GM12872 (cell line): ENCODE results near the gene RNF220.

Experiments
- CTCF ChIP-seq: IDR thresholded peaks from 3 replicates; pipeline ENCODE4 v1.5.1; 2011; ENCODE audit warnings: low read depth, mild to moderate bottlenecking, low read length, moderate library complexity; ENCODE audit not compliant: insufficient read depth

Gene RNF220

GRCh38 chr1:44672254-44672955 lies 267.4 kb downstream of the RNF220 start:
- TF ChIP-seq CTCF, result no peak

DNA sequence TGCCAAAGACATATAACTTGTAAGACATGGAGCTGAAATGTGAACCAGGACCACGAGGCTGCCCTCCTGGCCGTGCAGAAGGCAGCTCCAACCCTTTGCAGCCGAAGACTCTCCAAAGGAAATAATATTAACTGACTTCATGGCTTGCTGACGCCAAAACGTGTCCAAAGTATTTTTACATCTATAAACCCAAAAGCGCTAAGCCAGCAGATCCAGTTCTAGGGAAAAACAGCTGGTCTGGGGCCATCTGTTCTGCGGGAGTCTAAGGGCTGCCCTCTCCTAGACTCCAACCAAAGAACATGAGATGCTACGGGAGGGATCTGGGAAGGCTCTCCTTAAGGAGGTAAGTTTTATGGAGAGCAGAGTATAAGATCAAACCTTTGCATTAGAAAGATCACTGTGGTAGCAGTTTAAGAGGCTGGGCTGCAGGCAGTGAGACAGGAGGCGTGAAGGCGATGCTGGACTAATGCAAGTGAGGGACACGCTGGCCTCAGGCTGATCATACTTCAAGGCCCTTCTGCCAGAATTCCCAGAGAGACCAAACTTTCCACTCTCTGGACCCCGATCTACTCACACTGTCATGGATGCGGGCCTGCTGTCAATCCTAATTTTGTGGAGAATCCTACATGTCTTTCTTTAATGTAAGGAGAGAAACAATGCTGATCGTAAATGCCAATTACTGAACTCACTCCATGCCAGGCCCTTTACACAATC lies 268.1 kb downstream of the RNF220 start:
- no peak for TF ChIP-seq CTCF

DNA sequence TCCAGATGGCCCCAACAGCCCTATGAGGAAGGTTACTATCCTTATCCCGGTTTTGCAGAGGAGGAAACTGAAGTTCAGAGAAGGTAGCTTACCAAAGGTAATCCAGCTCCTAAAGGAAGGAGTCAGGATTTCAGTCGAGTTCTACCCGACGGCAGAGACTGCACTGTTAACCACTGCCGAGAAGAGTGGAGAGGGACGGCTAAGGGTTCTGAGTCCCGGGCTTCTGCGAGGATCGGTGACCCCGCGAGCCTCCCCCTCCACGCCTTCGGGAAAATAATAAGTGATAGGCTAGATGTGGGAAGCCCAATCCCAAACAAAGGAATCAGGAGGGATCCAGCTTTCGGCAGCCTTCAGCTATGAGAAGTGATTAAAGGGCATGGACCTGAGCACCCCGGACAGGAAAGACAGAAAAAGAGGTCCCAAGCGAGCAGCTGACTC lies 268.6 kb downstream of the RNF220 start:
- TF ChIP-seq CTCF, result no peak

DNA sequence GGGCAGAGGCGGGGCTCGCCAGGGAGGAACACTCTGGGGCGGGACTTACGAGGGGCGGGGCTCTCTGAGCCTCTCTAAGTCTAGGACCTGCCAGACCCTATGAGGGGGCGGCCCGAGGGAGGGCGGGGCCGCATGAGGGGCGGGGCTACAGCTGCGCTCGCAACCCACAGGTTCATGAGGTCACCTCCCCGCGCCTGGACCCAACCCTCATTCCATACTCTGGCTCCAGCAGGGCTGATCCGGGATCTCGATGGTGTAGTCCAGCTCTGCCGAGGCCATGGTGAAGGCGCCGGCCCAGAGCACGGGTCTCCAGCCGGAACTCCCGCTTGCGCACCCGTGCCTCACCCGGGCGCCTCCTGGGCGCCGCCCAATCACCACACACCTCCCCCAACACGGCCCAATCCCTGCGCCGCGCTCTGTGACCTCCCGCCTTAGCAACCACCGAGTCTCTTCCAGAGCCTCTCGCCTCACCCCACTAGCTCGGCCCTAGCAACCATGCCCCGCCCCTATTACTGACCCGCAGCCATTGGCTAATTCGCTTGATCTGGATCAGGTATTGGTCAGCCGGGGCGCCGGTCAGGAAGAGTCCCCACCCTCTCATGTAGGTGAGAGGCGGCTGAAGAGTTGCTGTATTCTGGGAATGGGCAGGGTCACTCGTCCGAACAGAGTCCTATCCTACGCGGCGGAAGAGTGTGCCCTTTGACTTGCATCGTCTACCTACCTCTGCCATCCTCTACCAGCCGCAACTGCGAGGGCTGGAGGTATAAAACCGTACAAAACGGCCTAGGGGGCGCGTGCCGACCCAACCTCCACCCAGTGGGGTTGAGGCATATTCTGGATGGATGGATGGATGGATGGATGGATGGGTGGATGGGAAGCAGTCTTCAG lies 269.3 kb downstream of the RNF220 start, which contains the start of the genes ARMH1 and TMEM53:
ARMH1 (plus strand) TSS at position 602 of the 888 bp plus-strand sequence. CDS start 14,984 bp downstream, outside the sequence.
TMEM53 (minus strand) TSS at position 369 of the 888 bp plus-strand sequence; CDS start at position 279, 90 bp downstream.
- 0 out of 3 replicates have a peak, but pooled peaks have one; percentile 15 for TF ChIP-seq CTCF

DNA sequence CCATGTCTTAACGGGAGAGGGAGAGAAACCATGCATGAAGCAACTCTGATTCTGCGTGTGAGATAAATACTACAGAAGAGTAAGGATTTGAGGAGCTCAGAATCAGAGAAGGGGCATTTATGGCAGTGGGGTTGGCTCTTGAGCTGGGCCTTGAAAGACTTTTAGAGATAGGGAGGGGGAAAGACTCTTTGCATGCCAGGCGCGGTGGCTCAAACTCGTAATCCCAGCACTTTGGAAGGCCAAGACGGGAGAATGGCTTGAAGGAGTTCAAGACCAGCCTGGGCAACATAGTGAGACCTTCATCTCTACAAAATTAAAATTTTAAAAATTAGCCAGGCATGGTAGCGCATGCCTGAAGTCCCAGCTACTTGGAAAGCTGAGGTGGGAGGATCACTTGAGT lies 270.1 kb downstream of the RNF220 start:
- no peak for TF ChIP-seq CTCF

DNA sequence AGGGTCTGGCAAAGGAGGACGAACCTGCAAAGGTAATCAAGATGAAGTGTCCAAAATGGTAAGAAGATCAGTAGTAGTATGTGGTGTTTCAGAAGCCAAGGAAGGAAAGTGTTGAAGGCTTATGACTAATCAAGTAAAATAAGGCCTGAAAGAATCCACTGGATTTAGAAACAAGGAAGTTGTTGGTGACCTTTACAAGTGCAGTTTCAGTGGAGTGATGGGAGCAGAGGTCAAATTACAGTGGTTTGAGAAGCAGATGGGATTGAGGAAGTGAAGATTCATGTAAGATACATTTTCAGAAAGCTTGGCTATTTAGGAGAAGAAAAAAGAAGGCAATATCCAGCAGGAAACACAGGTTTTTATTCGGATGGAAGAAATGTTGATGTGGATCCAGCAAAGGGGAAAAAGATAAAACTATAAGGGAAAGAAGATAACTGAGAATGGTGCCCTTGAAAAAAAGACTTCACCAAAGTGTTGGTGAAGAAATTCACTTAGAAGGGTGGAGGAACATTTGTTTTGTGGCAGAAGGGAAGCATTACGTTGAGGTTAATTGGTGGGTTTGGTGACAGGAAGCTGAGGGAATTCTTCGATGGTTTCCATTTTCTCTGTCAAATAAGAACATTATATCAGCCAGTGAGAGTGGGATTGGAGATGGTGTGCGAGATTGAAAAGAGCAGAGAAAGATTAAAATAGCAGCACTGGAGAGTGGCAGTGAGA lies 271.6 kb downstream of the RNF220 start:
- TF ChIP-seq CTCF, result no peak
